ENCODE results near the gene TMEM259. TPM values are rescaled to one million over a fixed set of nuclear protein-coding genes. Genes with fewer than 3 reads are reported as not detected.

The TMEM259 gene
- polyA plus RNA-seq, 1 experiment, result 111 TPM

GRCh38 chr19:1038978-1039645 is 18.2 kb upstream of the TMEM259 start:
- no peak for DNase-seq (ENCODE audit: low read depth)
- H3K36me3 ChIP-seq (ENCODE audit: control insufficient read depth, insufficient read depth, low read length), result peaks cover 23% of the 10 kb centered on the region
- no peaks in the 10 kb centered on the region for H3K27me3 ChIP-seq (ENCODE audit: control insufficient read depth, insufficient read depth, low read length)
- no peak for TF ChIP-seq CTCF (IDR thresholded peaks at IDR 0.05; ENCODE audit: insufficient read depth, low read depth, low read length)
- ChIA-PET CTCF (interaction anchor here (1.0 to 2.1 kb wide), 4 partner anchors 13 to 151 kb away, joined by 3 to 7 read pairs (median 4); partner anchors contain the start of gene CNN2), POLR2A (interaction anchor here (1.1 kb wide), 1 partner anchor 13 kb away, joined by 8 read pairs; the partner anchor contains the start of gene CNN2)
- no peak overlapping the region for H3K4me3 ChIP-seq (ENCODE audit: low read depth, low read length)

- TF ChIP-seq CTCF (IDR thresholded peaks at IDR 0.05; ENCODE audit: insufficient read depth, low read depth, low read length), result no peak
- Histone ChIP-seq H3K4me3 (ENCODE audit: low read depth, low read length) (no peak overlapping the region), H3K27me3 (ENCODE audit: control insufficient read depth, insufficient read depth, low read length) (no peaks in the 10 kb centered on the region), H3K36me3 (ENCODE audit: control insufficient read depth, insufficient read depth, low read length) (peaks cover 28% of the 10 kb centered on the region)
- ChIA-PET CTCF (interaction anchor here (0.7 to 0.9 kb wide), 3 partner anchors 9 to 18 kb away, joined by 3 read pairs; no protein-coding TSS in a partner anchor), POLR2A (no interaction called here)
- no peak for DNase-seq (ENCODE audit: low read depth)
These were observed 16.7 kb upstream of the TMEM259 start for GRCh38 chr19:1037621-1038064.

- TF ChIP-seq CTCF (IDR thresholded peaks at IDR 0.05; ENCODE audit: insufficient read depth, low read depth, low read length), result no peak
- no peak overlapping the region for H3K4me3 ChIP-seq (ENCODE audit: low read depth, low read length)
- H3K36me3 ChIP-seq (ENCODE audit: control insufficient read depth, insufficient read depth, low read length), result peaks cover 34% of the 10 kb centered on the region
- DNase-seq (ENCODE audit: low read depth), result no peak
- H3K27me3 ChIP-seq (ENCODE audit: control insufficient read depth, insufficient read depth, low read length), result no peaks in the 10 kb centered on the region
- ChIA-PET POLR2A (no interaction called here), CTCF (no interaction called here)
These were observed 15.2 kb upstream of the TMEM259 start for GRCh38 chr19:1035998-1036621.

- CTCF ChIA-PET, result no interaction called here
- H3K27me3 ChIP-seq (ENCODE audit: control insufficient read depth, insufficient read depth, low read length), result no peaks in the 10 kb centered on the region
- no peak for TF ChIP-seq CTCF (IDR thresholded peaks at IDR 0.05; ENCODE audit: insufficient read depth, low read depth, low read length)
- DNase-seq (ENCODE audit: low read depth), result no peak
- H3K36me3 ChIP-seq (ENCODE audit: control insufficient read depth, insufficient read depth, low read length), result peaks cover 30% of the 10 kb centered on the region
- POLR2A ChIA-PET, result no interaction called here
- H3K4me3 ChIP-seq (ENCODE audit: low read depth, low read length), result no peak overlapping the region
These were observed 11.4 kb upstream of the TMEM259 start for GRCh38 chr19:1032264-1032867.

Measured in BJ (cell line).